Caki2 (cell line): ENCODE data around the gene BEND6. TPM values are rescaled to one million over a fixed set of nuclear protein-coding genes. Genes with fewer than 3 reads are reported as not detected.

Experiments used
- DNase-seq: peaks from one replicate; pipeline ENCODE4 v3.0.0-alpha.2; 2015; ENCODE audit warnings: low read depth
- in situ Hi-C: cut with HindIII; loops from 2 replicates; pipeline ENCODE4 v1.10.0; 2016; ENCODE audit warnings: low sequenced_read_pairs, low pct_unique_long_range_greater_than_20kb, mixed read lengths
- total RNA-seq: library from RNA; depleted of rRNA; stranded (reverse); fragments of >200 nt; shearing (Covaris generic); gene quantifications from 2 replicates; pipeline ENCODE4 v1.2.3, GENCODE V29; 2014; ENCODE audit warnings: low replicate concordance; rRNA removed

The BEND6 gene
- total RNA-seq, result 7.7 and 25.6 TPM in 2 replicates

GRCh38 chr6:56954403-56955170 lies at the start of gene BEND6:
Gene BEND6 (plus strand): TSS chr6:56955107. CDS start chr6:56981811, 26,704 bp downstream.
- DNase-seq, result peak; percentile 77
- in situ Hi-C loops, result no loop called here

GRCh38 chr6:56905378-56905777 lies 49.5 kb upstream of the BEND6 start:
- DNase-seq, result no peak
- in situ Hi-C loops, result no loop called here

- no peak for DNase-seq
- in situ Hi-C loops, result no loop called here
Observed at GRCh38 chr6:56906752-56907151, 48.2 kb upstream of the BEND6 start.

GRCh38 chr6:56909115-56909907 lies 45.6 kb upstream of the BEND6 start:
- in situ Hi-C loops, result no loop called here
- peak; percentile 45 for DNase-seq

- in situ Hi-C loops, result no loop called here
- no peak for DNase-seq
Observed at GRCh38 chr6:56911847-56912246, 43.1 kb upstream of the BEND6 start.

GRCh38 chr6:56913285-56914074 lies 41.4 kb upstream of the BEND6 start:
- in situ Hi-C loops, result no loop called here
- DNase-seq, result no peak

- DNase-seq, result no peak
- in situ Hi-C loops, result no loop called here
Observed at GRCh38 chr6:56914798-56915658, 39.9 kb upstream of the BEND6 start.

- in situ Hi-C loops, result no loop called here
- no peak for DNase-seq
Observed at GRCh38 chr6:56915832-56916231, 39.1 kb upstream of the BEND6 start.

GRCh38 chr6:56916849-56917551 lies 37.9 kb upstream of the BEND6 start:
- in situ Hi-C loops, result no loop called here
- DNase-seq, result no peak

GRCh38 chr6:56922645-56923044 lies 32.3 kb upstream of the BEND6 start:
- in situ Hi-C loops, result no loop called here
- no peak for DNase-seq

- DNase-seq, result no peak
- in situ Hi-C loops, result no loop called here
Observed at GRCh38 chr6:56923565-56923964, 31.3 kb upstream of the BEND6 start.

GRCh38 chr6:56927538-56928453 lies 27.1 kb upstream of the BEND6 start:
- no peak for DNase-seq
- in situ Hi-C loops, result loop anchor here (25.0 kb wide), 1 partner anchor 385 kb away; the partner anchor contains the start of gene PRIM2

GRCh38 chr6:56930846-56931245 lies 24.1 kb upstream of the BEND6 start:
- in situ Hi-C loops, result loop anchor here (25.0 kb wide), 1 partner anchor 381 kb away; the partner anchor contains the start of gene PRIM2

GRCh38 chr6:56932910-56933477 lies 21.9 kb upstream of the BEND6 start:
- DNase-seq, result no peak
- in situ Hi-C loops, result loop anchor here (25.0 kb wide), 1 partner anchor 379 kb away; the partner anchor contains the start of gene PRIM2

More at GRCh38 chr6:56930846-56931245, 24.1 kb upstream of the BEND6 start:
- DNase-seq, result no peak

GRCh38 chr6:56933650-56934049 lies 21.3 kb upstream of the BEND6 start:
- in situ Hi-C loops, result loop anchor here (25.0 kb wide), 1 partner anchor 379 kb away; the partner anchor contains the start of gene PRIM2
- DNase-seq, result no peak

- in situ Hi-C loops, result loop anchor here (25.0 kb wide), 1 partner anchor 377 kb away; the partner anchor contains the start of gene PRIM2
- no peak for DNase-seq
Observed at GRCh38 chr6:56934876-56935275, 20.0 kb upstream of the BEND6 start.
